SK-N-MC (cell line): ENCODE data around the gene MYO1G.

Source experiments
- EZH2 ChIP-seq: fragments of 200-600 bp; sonication (generic); IDR thresholded peaks from one replicate; pipeline ENCODE4 v1.6.1; 2017; ENCODE audit warnings: antibody characterized with exemption
- FOXP2 ChIP-seq: optimal IDR thresholded peaks from 2 replicates; pipeline ENCODE3; 2011; ENCODE audit warnings: mild to moderate bottlenecking, moderate library complexity; ENCODE audit not compliant: insufficient read depth; ENCODE audit errors: extremely low read length, control extremely low read depth
- POLR2AphosphoS5 ChIP-seq: IDR thresholded peaks from 2 replicates; pipeline ENCODE4 v1.6.1; 2012; ENCODE audit warnings: mild to moderate bottlenecking, low read depth, low read length, borderline replicate concordance

- TF ChIP-seq EZH2 (no peak), POLR2AphosphoS5 (no peak), FOXP2 (no peak)
These were observed 25.0 kb upstream of the MYO1G start for GRCh38 chr7:45003789-45004188.
